ENCODE measurements around the gene PPFIA1.

GRCh38 chr11:70424765-70425344 is 154.4 kb downstream of the PPFIA1 start:
- TF ChIP-seq SMAD3 (CRISPR knock-in tag; IDR thresholded peaks at IDR 0.05; ENCODE audit: borderline replicate concordance) (no peak), E2F1 (CRISPR knock-in tag; IDR thresholded peaks at IDR 0.05) (no peak), CREB1 (CRISPR knock-in tag; IDR thresholded peaks at IDR 0.05) (no peak), USF2 (CRISPR knock-in tag; IDR thresholded peaks at IDR 0.05) (no peak), ARID4B (CRISPR knock-in tag; IDR thresholded peaks at IDR 0.05; ENCODE audit: borderline replicate concordance) (no peak), CTCF (IDR thresholded peaks at IDR 0.05) (no peak), E2F4 (CRISPR knock-in tag; IDR thresholded peaks at IDR 0.05; ENCODE audit: borderline replicate concordance, low read depth) (no peak), SMAD4 (CRISPR knock-in tag; IDR thresholded peaks at IDR 0.05) (no peak), TEAD4 (CRISPR knock-in tag; IDR thresholded peaks at IDR 0.05) (no peak), PRDM15 (CRISPR knock-in tag; IDR thresholded peaks at IDR 0.05) (no peak), ZNF671 (CRISPR knock-in tag; IDR thresholded peaks at IDR 0.05) (no peak)

Data from WTC11 (cell line).